HG03457 (cell line): Measurements from ENCODE around the gene FAM234B.
"Not testable (repeated sequence)": the region's sequence is repeated elsewhere in the genome, so short reads cannot be mapped to it uniquely, and the experiment has no call there.

ENCODE experiments used
- ATAC-seq: cut with Tn5 transposase; IDR thresholded peaks from one replicate; pipeline ENCODE4 v1.9.1; 2021; ENCODE audit warnings: moderate number of reproducible peaks; ENCODE audit not compliant: unreplicated experiment

FAM234B gene

DNA sequence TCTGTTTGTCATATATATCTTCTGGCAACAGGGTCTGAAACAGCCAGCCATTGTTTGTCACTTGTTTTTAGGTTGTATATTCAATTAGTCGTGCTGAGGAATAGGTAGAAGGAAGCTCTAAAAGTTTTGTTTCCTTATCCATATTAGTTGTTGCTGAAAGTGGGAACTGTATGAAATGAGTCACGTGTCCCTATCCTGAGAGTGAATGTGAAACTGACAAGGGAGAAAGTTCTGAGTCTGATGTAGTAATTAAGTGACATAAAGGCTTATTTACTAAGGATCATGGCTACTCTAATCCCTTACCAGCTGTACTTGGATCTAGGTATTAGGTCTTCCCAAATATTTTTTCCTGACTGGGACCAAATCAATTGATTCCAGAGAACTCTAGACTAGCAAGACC, 16.4 kb downstream of the FAM234B start:
- ATAC-seq, result no peak

DNA sequence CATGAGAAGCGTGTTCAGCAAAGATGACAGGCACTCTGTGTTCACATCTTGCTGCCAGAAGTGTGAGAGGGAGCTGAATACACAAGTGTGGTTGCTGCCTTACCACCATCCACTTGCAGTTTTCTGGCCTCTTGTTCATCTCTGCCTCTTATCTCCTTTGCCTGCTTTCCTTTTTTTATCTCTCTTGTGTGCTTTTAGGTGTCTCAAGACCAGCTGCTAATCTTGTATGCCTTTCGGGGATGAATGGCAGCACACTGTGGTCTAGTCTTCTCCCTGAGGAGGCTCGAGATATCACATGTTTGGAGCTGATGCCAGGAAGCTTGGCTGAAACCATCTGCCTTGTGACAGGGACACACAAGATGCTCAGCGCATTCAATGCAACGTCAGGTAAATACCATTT, 17.2 kb downstream of the FAM234B start:
- no peak for ATAC-seq

DNA sequence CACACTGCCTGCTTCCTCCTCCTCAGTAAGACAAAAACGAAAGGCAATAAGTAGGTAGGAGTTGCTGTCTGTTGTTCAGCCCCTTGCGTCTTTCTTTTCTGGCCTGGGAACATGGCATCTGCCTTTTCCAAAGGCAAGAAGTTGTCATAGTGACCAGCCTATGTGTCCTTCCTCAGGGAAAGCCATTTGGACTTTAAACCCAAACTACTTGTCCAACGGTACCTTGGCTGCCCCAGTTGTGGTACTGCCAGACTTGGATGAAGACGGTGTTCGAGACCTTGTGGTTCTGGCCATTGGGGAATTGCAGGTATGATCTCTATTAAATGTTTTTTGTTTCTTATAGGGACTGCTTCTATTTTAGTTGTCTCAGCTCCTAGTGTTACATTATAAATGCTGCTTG, 18.5 kb downstream of the FAM234B start:
- ATAC-seq, result no peak

DNA sequence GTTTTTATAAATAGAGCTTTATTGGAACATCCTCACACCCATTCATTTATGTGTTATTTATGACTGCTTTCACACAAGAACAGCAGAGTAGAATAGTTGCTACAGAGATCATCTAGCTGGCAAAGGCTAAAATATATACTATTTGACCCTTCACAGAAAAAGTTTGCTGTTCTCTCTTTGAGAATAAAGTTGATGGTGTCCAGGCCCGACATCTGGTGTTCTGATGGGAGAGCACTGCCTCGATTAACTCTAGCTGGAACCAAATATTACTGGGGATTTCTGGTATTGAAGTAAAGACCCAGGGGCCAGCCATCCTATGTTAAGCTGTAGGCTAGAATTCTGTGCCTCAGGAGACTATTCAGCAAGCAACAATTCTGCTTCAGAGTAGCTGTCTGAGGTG, 21.8 kb downstream of the FAM234B start:
- no peak for ATAC-seq

DNA sequence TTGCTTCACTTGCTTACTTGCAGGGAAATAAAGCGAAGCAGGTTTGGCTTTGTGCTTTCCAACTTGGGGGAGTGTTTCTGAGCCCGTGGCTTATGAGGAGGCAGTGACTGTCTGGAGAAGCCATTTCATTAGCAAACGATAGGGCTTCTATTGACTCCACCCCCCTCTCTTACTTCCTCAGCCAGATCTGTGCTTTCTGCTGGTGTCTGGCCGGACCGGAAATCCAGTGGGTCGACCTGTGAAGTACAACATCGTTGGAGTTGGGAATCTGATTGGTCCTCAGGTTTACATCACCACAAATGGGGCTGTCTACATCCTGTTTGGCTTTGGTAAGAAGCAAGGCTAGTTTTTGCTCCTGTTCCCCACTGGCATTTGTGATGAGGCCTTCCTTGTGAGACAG, 22.3 kb downstream of the FAM234B start:
- no peak for ATAC-seq

DNA sequence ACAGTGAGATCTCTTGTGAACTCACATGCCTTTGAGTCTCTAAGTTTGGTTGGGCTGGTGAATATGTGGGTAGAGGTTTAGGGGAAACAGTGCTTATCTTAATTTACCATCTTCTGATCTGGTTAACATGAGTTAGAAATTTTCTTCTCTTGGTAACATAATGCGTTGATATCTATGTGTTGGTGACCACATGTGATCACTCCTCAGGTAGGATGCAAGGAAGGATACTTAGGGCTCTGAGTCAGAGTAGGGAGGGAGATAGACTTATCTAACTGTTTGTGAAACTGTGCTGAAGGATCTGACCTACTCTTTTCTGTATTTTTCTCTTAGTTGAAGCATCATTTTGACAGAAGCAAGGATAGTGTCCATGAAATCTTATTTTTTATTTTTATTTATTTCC, 23.1 kb downstream of the FAM234B start:
- no peak for ATAC-seq

DNA sequence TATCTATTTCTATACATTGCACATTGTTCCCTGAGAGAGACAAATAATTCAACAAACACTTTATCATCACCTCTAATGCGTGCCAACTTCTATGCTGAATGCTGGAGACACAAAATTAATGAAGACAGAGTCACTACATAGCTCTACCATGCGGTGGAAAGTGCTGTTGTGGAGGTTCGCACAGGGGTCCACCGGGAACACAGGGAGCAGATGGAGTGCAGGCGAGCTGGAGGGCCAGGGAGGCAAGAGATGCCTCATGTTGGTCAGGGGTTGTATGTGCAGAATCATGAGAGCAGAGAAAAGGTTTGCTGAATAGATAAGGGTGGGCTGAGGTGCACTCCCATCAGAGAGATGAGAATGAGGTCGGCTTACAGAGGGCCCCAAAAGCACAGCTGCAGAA, 25.2 kb downstream of the FAM234B start:
- no peak for ATAC-seq

DNA sequence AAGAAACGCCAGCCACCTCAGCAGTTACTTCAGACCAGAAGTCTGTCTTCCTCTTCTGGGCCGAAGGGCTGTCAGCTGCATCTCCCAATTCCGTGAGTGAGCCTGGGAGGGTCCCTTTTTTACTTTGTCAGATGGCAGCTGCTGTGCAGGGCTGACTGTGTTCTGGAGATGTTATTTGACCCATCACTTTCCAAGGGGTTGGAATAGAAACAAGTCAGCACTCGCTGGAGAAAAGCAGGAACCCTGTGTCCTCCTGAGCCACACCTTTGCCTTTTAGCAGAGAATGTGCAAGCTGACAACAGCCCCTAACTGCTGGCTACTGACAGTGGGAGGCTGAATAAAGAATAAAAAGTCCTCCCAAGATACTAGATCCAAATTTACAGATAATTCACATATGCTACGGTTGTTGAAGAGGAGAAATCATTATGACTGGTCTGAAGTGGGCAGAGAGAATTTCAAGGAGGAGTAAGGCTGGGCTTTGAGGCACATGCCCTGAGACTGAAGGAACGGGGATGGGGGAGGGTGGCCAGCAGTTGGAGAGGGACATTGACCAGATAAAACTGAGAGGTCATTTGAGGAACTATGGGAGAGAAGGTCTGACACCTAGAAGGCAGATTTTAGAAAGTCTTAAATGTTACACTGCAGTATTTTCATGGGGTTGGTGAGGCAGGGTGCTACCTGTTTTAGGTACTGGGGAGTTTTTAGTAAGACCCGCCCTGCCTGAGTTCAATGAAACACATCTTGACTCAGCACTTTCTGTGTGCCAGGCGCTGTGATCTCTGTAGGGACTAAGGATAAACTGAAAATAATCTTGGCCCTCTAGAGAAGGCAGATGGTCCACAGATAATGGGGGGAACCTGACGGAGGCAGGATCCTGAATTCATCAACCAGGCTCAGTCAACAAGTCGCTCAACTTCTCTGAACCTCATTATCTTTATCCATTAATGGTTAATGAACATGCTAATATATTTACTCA, 27.4 kb downstream of the FAM234B start:
- ATAC-seq, result no peak

DNA sequence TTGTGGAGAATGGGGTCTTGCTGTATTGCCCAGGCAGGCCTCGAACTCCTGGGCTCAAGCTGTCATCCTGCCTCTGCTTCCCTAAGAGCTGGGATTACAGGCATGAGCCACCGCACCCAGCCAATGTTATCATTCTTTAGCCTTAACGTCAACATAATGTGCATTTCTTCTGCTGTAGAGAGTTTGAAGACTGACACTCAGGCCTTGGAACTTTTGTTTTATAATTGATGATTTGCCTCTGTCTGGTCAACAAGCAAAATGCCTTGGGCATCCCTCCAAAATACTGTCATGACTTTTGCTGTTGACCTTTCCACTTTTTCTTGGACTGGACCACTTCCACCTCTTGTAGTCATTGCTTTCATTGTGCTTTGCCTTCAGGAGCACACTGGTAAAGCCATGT, 29.0 kb downstream of the FAM234B start:
- ATAC-seq, result no peak

DNA sequence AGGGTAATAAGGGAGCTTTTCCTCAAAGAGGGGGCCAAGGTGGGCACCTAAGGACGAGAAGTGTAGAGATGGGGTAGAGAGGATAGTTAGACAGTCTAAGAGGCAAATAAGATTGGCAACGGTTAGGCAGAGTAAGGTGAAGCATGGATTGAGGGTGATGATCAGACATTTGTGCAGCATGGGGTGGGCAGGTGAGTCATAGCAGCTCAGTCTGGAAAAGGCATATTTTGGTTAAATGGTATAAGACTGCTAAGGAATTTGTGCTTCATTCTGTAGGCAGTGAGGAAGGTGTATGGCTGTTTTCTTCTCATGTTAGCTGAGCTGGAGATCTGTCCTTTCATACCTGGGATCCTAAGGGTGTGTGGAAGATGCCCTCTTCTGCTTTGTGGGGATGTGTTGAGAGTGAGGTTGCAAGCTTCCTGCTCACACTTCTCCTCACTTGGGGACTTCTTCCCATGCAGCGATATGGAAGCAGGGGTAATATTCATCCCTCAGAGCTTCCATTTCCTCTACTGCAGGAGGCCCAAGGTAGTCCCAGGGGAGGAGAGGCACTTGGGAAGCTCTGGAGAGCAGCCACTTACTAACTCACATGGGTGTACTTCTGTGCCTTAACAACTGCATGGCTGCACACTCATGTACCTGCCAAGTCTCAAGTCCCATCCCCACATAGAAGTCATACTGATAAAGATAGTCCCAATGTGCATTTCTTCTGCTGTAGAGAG, 30.4 kb downstream of the FAM234B start:
- ATAC-seq, result no peak

DNA sequence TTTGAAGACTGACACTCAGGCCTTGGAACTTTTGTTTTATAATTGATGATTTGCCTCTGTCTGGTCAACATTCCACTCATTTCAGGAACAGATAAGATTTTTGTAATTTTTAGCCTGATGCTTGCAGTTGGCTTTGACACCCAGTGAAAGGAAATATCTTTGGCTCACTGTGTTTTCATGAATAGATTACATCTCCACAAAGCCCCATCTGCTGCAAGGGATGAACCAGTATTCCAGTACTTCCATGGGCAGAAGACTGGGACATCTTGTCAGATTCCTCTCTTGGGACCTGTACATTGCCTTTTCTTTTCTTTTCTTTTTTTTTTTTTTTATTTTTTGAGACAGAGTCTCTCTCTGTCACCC, 30.9 kb downstream of the FAM234B start:
- no peak for ATAC-seq

DNA sequence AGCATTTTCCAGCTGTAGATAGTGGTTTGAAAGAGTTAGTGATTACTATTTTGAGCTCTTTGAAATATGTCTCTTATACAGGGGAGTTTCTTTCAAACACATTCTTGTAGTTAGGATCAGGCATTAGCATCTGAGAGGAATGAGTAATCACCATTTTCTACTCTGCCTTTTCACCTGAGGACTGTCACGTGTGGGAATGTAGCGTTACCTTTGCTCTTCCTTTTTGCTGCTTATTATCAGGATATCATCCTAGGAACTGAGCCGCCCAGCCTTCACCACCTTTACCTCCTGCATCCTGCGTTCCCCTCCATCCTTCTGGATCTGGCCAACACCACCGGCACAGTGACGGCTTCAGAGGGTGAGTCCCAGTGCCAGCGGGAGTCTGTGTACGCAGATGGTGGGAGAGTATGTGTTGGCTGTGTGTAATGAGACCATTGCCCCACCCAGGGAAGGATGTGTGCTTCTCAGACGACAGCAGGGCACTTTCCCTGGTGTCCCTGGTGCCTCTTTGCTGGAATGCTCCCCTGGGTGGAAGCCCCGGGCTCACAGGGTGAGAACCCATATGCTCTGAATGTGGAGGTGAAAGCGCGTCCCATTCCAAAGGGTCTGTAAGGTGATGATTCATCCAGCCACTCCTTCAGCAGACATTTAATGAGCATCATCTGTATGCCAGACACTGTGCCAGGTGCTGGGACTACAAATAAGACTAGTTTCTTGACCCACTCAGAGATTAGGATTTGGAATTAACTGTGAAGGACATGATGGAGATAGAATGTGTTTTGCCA, 31.8 kb downstream of the FAM234B start:
- no peak for ATAC-seq

DNA sequence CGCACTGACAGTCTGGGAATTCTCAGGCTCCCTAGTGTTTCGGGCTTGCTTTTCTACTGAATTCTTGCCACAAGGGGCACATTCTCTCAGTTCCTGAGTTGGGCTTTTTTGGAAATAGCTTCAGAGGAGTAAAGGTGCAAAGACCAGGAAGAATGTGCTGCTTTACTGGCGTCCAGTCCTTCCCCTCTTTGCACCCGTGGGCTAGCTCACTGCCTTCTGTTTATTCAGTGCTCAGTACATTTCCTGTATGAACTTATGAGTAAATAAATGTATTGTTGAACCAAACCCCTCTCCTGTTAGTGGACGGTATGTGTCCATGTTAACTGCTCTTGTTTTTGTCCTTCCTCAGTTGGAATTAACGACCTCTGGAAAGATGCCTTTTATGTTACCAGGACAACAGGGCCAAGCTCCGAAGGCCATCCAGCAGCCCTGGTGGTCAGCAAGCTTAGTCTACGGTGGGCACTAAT, 35.3 kb downstream of the FAM234B start:
- ATAC-seq, result no peak

DNA sequence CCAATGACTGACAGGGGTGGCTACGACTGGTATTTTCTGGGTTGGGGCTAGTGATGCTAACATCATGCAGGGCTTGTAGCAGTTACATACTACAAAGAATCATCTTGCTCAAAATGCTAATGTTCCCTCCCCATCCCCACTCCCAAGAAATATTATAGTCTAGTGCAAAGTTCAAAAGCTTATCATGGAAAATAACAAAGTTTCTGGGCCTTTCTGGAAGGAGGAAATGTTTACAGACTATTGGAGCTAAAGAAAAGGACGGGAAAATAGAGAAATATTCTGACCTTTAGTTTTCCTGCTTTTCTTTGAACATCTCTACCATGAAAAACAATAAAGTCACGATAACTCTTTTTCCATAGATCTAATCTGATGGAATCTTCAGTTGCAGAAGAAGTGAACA, 36.1 kb downstream of the FAM234B start:
- no peak for ATAC-seq

DNA sequence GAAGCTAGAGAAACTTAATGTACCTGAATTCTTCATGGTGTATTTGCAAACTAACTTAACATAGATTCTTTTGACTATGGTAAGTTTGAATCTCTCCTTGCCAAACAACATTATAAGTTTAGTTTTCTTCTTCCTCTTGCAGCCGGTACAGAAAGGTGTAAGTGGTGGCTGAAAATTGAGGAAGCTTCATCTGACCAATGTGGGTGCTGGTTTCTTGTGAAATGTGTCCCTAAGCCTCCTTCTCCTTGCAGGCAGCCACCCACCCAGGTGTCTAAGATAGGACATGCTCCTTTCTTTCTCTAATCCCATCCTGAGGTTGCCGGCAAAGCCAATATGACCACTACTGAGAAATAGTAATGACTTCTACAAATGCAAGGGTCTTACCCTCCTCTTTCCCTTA, 38.7 kb downstream of the FAM234B start:
- ATAC-seq, result no peak

DNA sequence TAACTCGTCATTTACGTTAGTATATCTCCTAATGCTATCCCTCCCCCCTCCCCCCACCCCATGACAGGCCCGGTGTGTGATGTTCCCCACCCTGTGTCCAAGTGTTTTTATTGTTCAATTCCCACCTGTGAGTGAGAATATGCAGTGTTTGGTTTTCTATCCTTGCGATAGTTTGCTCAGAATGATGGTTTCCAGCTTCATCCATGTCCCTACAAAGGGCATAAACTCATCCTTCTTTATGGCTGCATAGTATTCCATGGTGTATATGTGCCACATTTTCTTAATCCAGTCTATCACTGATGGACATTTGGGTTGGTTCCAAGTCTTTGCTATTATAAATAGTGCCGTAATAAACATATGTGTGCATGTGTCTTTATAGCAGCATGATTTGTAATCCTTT, 39.5 kb downstream of the FAM234B start:
- not testable (repeated sequence) for ATAC-seq

DNA sequence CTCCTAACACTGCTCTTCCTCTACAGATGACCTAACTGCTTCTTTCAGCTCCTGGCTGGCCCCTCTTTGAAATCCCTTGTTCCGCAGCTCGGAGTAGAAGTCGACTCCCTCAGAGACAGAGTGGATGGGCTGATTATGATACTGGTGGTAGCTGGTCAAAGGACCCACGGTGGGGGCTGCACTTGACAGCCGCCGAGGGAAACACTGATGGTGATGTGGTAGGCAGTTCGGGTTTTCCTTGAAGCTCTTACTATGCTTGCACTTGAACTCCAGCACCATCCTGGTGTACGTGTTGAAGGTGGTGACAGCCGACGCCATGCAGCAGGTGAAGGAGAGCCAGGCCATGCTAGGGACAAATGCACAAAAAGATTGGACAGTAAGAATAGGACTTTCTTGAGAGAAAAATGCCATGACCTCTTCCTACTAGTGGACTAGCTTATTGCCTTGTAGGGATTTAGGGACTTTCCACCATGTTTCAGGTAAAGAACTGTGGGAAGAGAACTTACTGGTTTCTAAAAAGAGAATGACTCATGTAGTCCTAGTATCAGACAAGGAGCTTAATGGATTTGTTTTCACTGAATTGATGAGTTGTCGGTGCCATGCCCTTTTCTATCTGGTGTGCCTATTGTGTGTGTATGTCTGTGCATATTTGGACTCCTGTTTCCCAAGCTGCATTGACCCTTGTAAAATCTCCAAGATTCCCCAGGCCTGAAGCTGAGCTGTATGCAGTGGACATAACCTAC, 40.9 kb downstream of the FAM234B start:
- ATAC-seq, result no peak

DNA sequence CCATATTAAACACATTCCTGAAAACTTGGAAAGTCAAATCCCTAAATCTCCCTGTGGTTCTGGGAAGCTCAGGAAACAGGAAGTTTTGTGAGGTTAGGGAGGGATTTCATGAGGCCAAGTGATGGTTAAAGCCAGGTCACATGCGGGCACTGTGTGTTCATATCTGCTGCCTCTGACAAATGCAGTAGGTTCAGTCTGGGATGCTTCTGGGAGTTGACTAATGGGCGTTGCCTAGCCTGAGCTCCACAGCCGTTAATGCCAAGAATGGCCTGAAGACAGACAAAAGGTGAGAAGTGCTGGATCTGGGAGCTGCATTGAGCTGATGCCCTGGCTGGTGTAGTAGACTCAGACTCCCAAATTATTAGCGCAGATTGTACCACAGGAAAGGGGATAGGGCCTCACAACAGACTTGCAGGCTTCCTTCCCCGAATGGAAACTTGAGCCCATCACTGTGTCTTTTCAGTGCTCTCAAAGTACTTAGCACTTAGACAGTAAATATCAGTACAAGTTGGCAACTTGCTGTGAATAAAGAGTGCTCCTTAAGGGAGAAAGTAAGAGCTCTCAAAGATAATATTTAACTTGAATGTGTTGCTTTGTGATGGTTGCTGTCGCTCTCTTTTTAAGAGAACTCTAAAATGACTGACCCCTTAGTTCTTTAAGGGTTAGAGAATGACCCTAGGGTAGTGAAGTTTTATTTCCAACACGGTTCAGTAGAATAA, 41.9 kb downstream of the FAM234B start:
- no peak for ATAC-seq

DNA sequence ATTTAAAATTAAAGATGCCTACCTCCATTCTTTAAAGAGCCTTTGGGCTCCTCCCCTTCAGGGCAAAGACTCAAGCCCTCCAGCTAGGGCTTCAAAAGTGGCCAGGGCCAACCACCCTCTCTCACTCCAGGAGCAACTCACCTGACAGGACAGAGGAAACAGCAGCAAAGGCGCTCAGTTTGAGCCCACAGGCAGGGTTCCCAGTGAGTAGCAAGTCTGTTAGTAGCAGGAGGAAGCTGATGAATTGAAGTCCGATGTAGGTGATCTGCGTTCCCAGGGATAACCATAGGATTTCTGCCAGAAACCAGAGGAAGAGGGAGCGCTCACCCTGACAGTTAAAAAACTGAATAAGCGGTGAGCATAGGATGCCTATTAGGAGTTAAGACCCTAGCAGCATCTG, 43.6 kb downstream of the FAM234B start:
- no peak for ATAC-seq

DNA sequence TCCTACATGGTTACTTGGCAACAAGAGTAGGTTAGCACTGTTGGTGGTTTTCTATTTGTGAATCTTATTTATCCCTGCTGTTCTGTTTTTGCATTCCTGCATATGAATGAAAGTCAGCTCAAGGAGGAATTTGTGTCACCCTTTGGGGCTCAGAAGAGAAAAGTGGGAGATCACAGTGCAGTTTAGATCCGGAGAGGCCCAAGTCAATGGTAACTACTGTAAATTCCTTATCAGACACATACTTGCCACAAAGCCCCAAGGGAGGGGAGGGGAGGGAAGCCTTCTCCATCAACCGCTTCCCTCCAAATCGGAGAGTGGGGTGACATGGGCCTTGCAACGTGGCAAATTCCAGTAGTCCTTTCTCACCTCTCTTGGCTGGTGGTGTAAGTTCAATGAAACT, 44.3 kb downstream of the FAM234B start:
- ATAC-seq, result no peak
